ENCODE results near the gene ZFYVE9. TPM values are rescaled to one million over a fixed set of nuclear protein-coding genes. Genes with fewer than 3 reads are reported as not detected.

Gene ZFYVE9
- total RNA-seq, 2 donors from 2014 or later: 0.99 to 1.8 TPM

DNA sequence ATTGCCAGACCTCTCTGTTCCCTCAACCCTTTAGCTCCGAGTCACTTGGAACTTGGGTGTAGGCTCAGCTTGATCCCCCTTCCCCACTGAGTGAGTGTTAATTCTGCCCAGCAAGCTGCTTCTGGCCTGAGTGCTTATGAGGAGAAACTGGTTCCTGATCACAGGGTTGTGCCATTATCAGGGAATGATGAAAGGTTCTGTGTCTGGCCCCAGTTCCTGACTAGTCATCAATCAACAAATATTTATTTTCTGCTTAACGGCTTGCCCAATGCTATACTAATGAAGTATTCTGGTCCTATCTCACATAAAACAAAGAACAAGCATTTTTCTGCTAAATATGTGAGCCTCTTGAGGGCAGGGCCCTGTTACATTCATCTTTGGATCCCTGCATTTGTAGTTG is 203.4 kb downstream of the ZFYVE9 start:
- Mint-ChIP-seq H3K4me1 (no peaks in the 10 kb centered on the region), H3K36me3 (ENCODE audit: low read depth) (peaks cover 3% of the 10 kb centered on the region), H3K27me3 (no peaks in the 10 kb centered on the region), H3K27ac (peak overlapping the region; percentile 16), H3K9me3 (no peaks in the 10 kb centered on the region), H3K4me3 (no peak overlapping the region)
- ATAC-seq (replicated peaks): no peak

- Mint-ChIP-seq H3K36me3 (ENCODE audit: low read depth) (peaks cover 16% of the 10 kb centered on the region), H3K27me3 (no peaks in the 10 kb centered on the region), H3K4me3 (no peak overlapping the region), H3K27ac (no peak overlapping the region), H3K4me1 (no peaks in the 10 kb centered on the region), H3K9me3 (no peaks in the 10 kb centered on the region)
- no peak for ATAC-seq (replicated peaks)
Observed at GRCh38 chr1:52346653-52347052, 204.8 kb downstream of the ZFYVE9 start.

- no peaks in the 10 kb centered on the region for H3K4me1 Mint-ChIP-seq
- H3K27ac Mint-ChIP-seq: no peak overlapping the region
- H3K36me3 Mint-ChIP-seq (ENCODE audit: low read depth): peaks cover 36% of the 10 kb centered on the region
- H3K4me3 Mint-ChIP-seq: no peak overlapping the region
- H3K9me3 Mint-ChIP-seq: no peaks in the 10 kb centered on the region
- no peak for ATAC-seq (replicated peaks)
- no peaks in the 10 kb centered on the region for H3K27me3 Mint-ChIP-seq
Observed at GRCh38 chr1:52348704-52349300, 206.9 kb downstream of the ZFYVE9 start.

DNA sequence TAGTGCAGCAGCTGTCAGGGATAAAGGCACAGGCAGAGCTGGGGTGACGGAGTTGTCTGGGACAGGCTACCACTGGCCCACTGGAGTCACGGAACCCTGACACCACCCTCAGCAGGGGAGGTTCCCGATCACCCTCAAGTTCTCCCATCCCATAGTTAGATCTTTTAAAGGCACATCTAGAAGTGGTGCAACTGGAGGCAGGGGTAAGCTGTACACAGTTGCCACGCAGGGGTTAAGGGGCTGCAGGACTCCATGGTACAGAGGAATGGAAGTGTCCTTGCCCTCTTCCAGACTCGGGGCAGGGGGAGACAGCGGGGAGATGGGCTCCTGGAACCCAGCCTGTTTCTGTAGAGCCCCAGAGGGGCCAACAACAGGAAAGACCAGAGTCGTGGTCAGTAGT is 210.8 kb downstream of the ZFYVE9 start:
- no peak for ATAC-seq (replicated peaks)
- Mint-ChIP-seq H3K36me3 (ENCODE audit: low read depth) (peaks cover 74% of the 10 kb centered on the region), H3K4me3 (no peak overlapping the region), H3K9me3 (no peaks in the 10 kb centered on the region), H3K27ac (peak overlapping the region; percentile 29), H3K4me1 (no peaks in the 10 kb centered on the region), H3K27me3 (no peaks in the 10 kb centered on the region)

DNA sequence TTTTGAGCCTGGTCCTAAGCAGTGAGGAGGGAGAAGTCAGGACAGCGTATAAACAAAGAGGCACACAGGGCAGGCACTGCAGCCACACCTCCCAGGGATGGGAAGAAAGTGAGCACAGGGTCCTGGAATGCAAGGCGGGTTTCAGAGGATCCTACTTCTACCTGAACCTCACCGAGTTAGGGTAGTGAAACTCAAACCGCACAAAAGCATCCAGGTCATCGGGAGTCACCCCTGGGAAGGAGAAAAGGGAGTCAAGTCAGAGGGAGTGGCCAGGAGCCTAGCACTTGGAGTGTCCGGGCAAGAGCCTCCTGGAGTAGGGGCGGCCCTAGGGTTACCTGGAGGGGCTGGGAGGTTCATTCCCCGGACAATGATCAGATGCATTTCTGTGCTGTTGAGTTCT is 213.5 kb downstream of the ZFYVE9 start:
- H3K4me1 Mint-ChIP-seq: no peaks in the 10 kb centered on the region
- no peaks in the 10 kb centered on the region for H3K27me3 Mint-ChIP-seq
- ATAC-seq (replicated peaks): no peak
- peak overlapping the region; percentile 17 for H3K27ac Mint-ChIP-seq
- peaks cover 96% of the 10 kb centered on the region for H3K36me3 Mint-ChIP-seq (ENCODE audit: low read depth)
- no peak overlapping the region for H3K4me3 Mint-ChIP-seq
- H3K9me3 Mint-ChIP-seq: no peaks in the 10 kb centered on the region

DNA sequence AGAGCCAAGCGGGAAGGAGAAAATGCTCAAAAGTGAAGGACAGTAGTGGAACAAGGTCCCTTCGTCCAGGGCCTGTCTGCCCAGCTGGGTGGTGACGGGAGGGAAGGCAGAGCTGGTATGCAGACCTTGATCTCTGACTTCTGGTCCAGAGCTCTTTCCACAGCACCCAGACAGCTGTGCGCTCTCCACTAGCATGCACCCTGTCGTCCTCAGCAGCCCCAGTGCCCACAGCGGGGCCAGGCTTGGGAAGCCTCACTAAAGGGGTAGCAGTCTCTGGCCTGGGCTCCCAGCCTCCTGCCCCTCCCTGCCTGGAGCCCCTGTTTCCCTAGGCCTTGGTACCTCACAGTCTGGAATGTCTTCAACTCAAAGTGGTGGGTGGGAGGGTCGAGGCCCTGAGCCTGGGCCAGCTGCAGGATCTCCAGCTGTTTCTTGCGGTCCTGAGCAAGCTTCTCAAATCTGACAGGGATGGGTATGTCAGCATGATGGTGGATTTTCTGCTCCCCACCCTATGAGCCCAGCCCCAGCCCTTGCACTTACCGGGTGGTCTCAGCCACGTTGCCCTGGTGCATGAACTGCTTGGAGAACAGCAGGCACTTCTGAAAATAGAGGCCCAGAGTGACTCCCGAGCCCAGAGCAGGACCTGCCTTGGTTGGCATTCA is 214.1 kb downstream of the ZFYVE9 start:
- ATAC-seq (replicated peaks): no peak
- H3K27me3 Mint-ChIP-seq: no peaks in the 10 kb centered on the region
- no peaks in the 10 kb centered on the region for H3K9me3 Mint-ChIP-seq
- H3K27ac Mint-ChIP-seq: peak overlapping the region; percentile 81
- H3K4me3 Mint-ChIP-seq: no peak overlapping the region
- no peaks in the 10 kb centered on the region for H3K4me1 Mint-ChIP-seq
- peaks cover 96% of the 10 kb centered on the region for H3K36me3 Mint-ChIP-seq (ENCODE audit: low read depth)

DNA sequence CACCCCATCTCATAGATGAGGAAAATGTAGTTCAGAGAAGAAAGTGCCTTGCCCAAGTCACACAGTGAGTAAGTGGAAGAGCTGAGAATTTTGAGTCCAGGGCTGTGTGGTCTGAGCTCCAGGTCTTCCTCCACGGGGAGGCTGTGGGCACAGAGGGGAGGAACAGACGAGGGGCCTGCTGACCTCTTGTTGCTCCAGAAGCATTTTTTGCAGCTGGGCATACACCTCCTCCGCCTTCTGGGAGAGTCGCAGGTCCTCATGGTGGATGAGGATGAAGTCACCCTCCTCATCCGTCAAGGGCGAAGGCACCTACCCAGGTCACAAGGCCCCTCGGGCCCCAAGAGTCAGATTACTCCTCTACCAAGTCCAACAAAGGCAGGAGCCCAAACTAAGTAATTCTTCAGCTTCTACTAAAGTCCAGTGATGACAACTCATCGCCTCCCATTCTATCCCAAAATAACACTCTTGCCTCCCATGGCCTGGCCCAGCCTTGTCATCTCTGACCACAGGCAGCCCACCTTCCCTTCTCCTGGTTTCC is 215.0 kb downstream of the ZFYVE9 start:
- H3K36me3 Mint-ChIP-seq (ENCODE audit: low read depth): peaks cover 98% of the 10 kb centered on the region
- H3K9me3 Mint-ChIP-seq: no peaks in the 10 kb centered on the region
- no peak for ATAC-seq (replicated peaks)
- H3K4me1 Mint-ChIP-seq: no peaks in the 10 kb centered on the region
- H3K27me3 Mint-ChIP-seq: no peaks in the 10 kb centered on the region
- peak overlapping the region; percentile 81 for H3K27ac Mint-ChIP-seq
- no peak overlapping the region for H3K4me3 Mint-ChIP-seq

- Mint-ChIP-seq H3K4me1 (no peaks in the 10 kb centered on the region), H3K36me3 (ENCODE audit: low read depth) (peaks cover 98% of the 10 kb centered on the region), H3K27ac (peak overlapping the region; percentile 52), H3K9me3 (no peaks in the 10 kb centered on the region), H3K4me3 (no peak overlapping the region), H3K27me3 (no peaks in the 10 kb centered on the region)
- ATAC-seq (replicated peaks): no peak
Observed at GRCh38 chr1:52357397-52357796, 215.5 kb downstream of the ZFYVE9 start.

GRCh38 chr1:52358851-52359497 is 217.1 kb downstream of the ZFYVE9 start:
- Mint-ChIP-seq H3K4me1 (peaks cover 4% of the 10 kb centered on the region), H3K36me3 (ENCODE audit: low read depth) (peaks cover 90% of the 10 kb centered on the region), H3K9me3 (no peaks in the 10 kb centered on the region), H3K27ac (peak overlapping the region; percentile 57), H3K27me3 (no peaks in the 10 kb centered on the region), H3K4me3 (no peak overlapping the region)
- ATAC-seq (replicated peaks): no peak

DNA sequence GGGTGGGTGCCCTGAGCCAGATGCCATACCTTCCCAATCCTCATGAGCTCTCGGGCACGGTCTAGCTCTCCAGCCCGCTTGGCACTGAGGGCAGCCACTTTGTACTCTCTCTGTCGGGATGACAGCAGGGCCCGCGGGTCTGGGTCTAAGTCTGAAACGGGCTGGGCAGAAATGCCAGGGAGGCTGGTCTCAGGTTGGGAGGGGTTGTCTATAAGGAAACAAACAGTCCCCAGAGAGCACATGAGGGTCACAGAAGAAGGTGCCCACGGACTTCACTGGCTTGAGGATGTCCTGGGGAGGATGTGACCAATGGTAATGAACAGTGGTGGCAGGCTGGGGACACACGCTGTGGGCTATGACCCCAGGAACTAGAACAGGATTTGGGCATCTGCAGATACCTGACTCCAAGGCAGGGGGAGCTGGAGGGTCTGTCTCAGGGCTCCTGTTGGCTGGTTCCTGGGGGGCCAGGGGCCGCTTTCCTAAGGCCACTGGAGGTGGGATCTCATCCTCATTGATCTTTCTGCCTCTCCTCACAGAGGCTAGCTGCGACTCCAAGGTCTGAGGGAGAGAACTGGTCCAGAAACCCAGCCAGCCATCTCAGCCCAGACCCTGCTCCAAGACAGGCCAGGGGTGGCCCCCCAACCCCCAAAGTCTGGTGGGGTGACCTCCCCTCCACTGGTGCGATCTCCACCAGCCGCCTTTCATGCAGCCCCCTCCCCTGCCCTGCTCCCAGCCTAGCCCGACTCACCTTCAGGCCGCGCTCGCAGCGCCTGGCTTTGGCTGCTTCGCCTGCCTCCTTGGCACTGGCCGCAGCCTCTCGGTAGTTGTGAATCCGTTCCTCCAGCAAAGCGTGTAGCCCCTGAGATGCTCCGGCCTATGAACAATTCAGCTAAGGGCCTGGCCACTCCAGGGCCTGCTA is 218.0 kb downstream of the ZFYVE9 start:
- Mint-ChIP-seq H3K9me3 (no peaks in the 10 kb centered on the region), H3K4me3 (no peak overlapping the region), H3K36me3 (ENCODE audit: low read depth) (peaks cover 80% of the 10 kb centered on the region), H3K27me3 (no peaks in the 10 kb centered on the region), H3K27ac (no peak overlapping the region), H3K4me1 (peaks cover 11% of the 10 kb centered on the region)
- ATAC-seq (replicated peaks): no peak

DNA sequence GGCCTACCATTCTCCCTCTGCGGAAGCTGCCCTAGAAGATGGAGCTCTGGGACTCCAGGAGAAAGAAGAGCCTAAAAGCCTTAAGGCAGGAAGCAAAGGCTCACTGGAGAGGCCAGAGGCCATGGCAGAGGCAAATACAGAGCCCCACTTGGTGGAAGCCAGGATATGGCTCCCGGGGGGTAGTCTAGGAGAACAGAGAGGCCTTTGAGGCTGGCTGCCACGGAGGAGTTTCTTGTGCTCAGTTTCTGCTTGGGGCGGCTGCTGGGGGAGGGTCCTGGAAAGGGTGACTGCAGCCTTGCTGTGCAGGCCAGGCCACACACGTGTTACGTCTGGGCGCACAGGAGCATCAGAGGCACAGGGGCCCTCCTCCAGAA is 218.7 kb downstream of the ZFYVE9 start:
- Mint-ChIP-seq H3K27ac (no peak overlapping the region), H3K4me1 (peaks cover 11% of the 10 kb centered on the region), H3K9me3 (no peaks in the 10 kb centered on the region), H3K27me3 (no peaks in the 10 kb centered on the region), H3K4me3 (no peak overlapping the region), H3K36me3 (ENCODE audit: low read depth) (peaks cover 80% of the 10 kb centered on the region)
- no peak for ATAC-seq (replicated peaks)

DNA sequence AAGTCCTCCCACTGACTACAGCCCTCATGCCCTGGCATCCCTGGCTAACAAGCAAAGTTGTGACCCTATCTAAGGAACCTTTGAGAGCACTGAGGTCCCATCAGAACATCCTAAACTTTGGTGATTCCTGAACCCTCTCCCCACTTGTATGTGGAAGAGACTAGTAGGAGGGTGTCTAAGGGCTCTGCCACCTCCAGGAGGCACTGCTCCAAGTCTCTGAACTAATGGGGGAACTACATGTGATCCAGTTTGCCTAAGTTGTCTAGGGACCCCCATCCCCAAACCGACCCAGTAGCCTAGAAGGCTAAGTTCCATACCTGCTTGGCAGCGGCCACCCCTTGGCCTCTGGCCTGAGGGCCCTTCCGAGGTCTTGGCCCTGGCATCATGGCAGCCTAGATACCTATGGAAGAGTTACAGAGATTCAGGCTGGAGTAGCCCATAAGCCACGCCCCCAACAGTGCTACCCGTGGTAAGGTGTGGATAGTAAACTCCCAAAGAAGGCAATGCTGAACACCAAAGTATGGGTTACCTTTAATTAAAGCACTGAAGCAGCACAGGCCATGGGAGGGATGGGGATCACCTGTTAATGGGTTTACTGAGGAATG is 222.4 kb downstream of the ZFYVE9 start:
- peak overlapping the region; percentile 99 for H3K4me3 Mint-ChIP-seq
- ATAC-seq (replicated peaks): no peak
- H3K27me3 Mint-ChIP-seq: no peaks in the 10 kb centered on the region
- H3K4me1 Mint-ChIP-seq: peaks cover 11% of the 10 kb centered on the region
- peaks cover 43% of the 10 kb centered on the region for H3K36me3 Mint-ChIP-seq (ENCODE audit: low read depth)
- no peaks in the 10 kb centered on the region for H3K9me3 Mint-ChIP-seq
- H3K27ac Mint-ChIP-seq: peak overlapping the region; percentile 99

GRCh38 chr1:52365071-52365745 is 223.3 kb downstream of the ZFYVE9 start:
- peaks cover 11% of the 10 kb centered on the region for H3K4me1 Mint-ChIP-seq
- H3K36me3 Mint-ChIP-seq (ENCODE audit: low read depth): peaks cover 36% of the 10 kb centered on the region
- H3K4me3 Mint-ChIP-seq: peak overlapping the region; percentile 99
- no peak for ATAC-seq (replicated peaks)
- no peaks in the 10 kb centered on the region for H3K9me3 Mint-ChIP-seq
- H3K27me3 Mint-ChIP-seq: no peaks in the 10 kb centered on the region
- peak overlapping the region; percentile 99 for H3K27ac Mint-ChIP-seq
